Bronchus fibroblast of lung (primary cell): Measurements from ENCODE around the gene PCID2. TPM values are rescaled to one million over a fixed set of nuclear protein-coding genes. Genes with fewer than 3 reads are reported as not detected.

Source experiments
- total RNA-seq: library from RNA; depleted of rRNA; stranded (reverse); fragments of >200 nt; gene quantifications from 2 replicates; pipeline ENCODE4 v1.2.3, GENCODE V29; 2015

Gene PCID2
- 60.8 and 65.9 TPM in 2 replicates for total RNA-seq

GRCh38 chr13:113208421-113209335 lies at the start of gene PCID2:
PCID2 (minus strand) TSS chr13:113208669; CDS start chr13:113208634, 35 bp downstream.

GRCh38 chr13:113209336-113209758 lies 878 bp upstream of the PCID2 start, which contains the start of gene CUL4A:
CUL4A (plus strand) TSS chr13:113209613; CDS start chr13:113209628, 15 bp downstream.

GRCh38 chr13:113157929-113158747 lies 50.3 kb downstream of the PCID2 start, which contains the start of gene PROZ:
PROZ (plus strand) TSS chr13:113158648; CDS start chr13:113158661, 13 bp downstream.

Other genes starting within 250 kb of the PCID2 start
- 0.34 TPM in 1 of 2 replicates, not detected in the other for gene MCF2L, start 239.5 kb downstream of the PCID2 start, total RNA-seq
- gene F7, start 102.9 kb downstream of the PCID2 start, total RNA-seq, result 0.17 TPM in 1 of 2 replicates, not detected in the other
- gene F10, start 85.9 kb downstream of the PCID2 start, total RNA-seq, result 9.4 and 12.0 TPM in 2 replicates
- gene PROZ, start 50.0 kb downstream of the PCID2 start, total RNA-seq, result not detected in 2 replicates
- gene CUL4A, start 944 bp upstream of the PCID2 start, total RNA-seq, result 144 and 145 TPM in 2 replicates
- 162 and 188 TPM in 2 replicates for gene LAMP1, start 88.6 kb upstream of the PCID2 start, total RNA-seq
- gene GRTP1, start 155.5 kb upstream of the PCID2 start, total RNA-seq, result 0.45 and 0.84 TPM in 2 replicates
- 1.0 and 1.8 TPM in 2 replicates for gene ADPRHL1, start 244.8 kb upstream of the PCID2 start, total RNA-seq